GM12872 (cell line): ENCODE data around the gene CELA2A.

Experiments
- TF ChIP-seq, protein P1 (sequence below): IDR thresholded peaks from 3 replicates; pipeline ENCODE4 v1.5.1; 2011; ENCODE audit warnings: low read depth, mild to moderate bottlenecking, low read length, moderate library complexity; ENCODE audit not compliant: insufficient read depth

Gene CELA2A

GRCh38 chr1:15412175-15412800 lies 44.2 kb upstream of the CELA2A start:
- TF ChIP-seq, protein P1, sequence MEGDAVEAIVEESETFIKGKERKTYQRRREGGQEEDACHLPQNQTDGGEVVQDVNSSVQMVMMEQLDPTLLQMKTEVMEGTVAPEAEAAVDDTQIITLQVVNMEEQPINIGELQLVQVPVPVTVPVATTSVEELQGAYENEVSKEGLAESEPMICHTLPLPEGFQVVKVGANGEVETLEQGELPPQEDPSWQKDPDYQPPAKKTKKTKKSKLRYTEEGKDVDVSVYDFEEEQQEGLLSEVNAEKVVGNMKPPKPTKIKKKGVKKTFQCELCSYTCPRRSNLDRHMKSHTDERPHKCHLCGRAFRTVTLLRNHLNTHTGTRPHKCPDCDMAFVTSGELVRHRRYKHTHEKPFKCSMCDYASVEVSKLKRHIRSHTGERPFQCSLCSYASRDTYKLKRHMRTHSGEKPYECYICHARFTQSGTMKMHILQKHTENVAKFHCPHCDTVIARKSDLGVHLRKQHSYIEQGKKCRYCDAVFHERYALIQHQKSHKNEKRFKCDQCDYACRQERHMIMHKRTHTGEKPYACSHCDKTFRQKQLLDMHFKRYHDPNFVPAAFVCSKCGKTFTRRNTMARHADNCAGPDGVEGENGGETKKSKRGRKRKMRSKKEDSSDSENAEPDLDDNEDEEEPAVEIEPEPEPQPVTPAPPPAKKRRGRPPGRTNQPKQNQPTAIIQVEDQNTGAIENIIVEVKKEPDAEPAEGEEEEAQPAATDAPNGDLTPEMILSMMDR: no peak

GRCh38 chr1:15412843-15413242 lies 43.7 kb upstream of the CELA2A start:
- TF ChIP-seq, protein P1: no peak

DNA sequence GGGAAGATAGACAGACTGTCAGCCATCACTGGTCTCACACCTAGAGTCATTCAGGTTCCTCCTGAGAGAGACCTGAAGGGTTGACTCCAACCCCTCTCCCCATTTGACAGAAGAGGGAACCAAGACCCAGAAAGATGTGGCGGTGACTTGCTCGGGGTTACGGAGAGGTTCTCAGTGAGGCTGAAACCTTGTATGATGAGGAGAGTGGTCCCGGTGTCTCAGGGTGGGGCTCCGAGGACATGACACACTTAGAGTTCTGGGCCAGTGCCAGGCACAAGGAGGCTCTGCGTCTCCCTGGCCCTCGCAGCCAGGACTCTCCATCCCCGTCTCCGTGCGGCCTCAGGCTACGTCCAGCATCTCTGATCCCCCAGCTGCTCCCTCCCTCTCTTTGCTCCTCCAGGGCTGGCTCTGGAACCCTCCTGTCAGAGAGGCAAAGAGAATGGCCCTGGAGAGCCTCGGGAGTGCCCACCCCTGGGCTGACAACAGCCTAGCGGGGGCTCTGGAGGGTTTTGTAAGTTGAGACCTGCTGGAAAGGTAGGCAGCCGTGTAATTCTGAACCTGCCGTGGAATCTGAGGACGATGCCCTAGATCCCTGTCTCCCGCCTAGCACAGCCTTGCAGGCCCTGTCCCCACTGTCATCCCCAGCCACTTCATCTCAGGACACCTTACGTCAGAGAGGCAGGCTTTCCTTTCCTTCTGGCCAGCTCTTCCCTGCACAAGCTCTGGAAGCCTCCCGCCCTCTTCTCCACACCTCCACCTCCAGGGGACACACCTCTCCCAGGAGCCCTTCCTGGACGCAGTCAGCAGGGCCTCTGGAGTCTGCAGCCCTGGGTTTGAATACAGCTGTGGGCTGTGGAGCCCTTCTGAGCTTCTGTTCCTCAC lies 42.7 kb upstream of the CELA2A start:
- TF ChIP-seq, protein P1: no peak

DNA sequence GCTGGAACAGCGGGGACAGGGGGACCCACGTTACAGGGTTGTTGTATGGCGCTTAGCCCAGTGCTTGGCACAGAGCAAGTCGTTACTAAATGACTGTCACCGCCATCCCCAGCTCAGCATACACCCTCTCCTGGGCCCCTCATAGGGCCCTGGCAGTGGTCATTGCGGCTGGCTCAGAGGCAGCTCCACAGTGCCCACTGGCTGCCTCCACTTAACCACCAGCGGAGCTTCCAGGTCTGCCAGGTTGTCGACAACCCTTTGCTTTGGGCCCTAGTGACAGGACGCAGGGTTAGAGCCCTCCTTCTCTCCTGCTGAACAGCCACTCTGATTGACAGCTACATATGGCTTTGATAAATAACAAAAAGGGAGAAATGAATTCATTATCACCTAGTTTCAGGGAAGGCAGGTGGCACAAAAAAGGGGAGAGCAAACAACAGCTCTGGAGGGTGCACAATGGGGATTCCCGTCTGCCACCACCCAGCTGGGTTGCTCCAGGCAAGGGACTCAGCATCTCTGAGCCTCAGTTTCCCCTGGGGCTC lies 42.0 kb upstream of the CELA2A start:
- TF ChIP-seq, protein P1: no peak

DNA sequence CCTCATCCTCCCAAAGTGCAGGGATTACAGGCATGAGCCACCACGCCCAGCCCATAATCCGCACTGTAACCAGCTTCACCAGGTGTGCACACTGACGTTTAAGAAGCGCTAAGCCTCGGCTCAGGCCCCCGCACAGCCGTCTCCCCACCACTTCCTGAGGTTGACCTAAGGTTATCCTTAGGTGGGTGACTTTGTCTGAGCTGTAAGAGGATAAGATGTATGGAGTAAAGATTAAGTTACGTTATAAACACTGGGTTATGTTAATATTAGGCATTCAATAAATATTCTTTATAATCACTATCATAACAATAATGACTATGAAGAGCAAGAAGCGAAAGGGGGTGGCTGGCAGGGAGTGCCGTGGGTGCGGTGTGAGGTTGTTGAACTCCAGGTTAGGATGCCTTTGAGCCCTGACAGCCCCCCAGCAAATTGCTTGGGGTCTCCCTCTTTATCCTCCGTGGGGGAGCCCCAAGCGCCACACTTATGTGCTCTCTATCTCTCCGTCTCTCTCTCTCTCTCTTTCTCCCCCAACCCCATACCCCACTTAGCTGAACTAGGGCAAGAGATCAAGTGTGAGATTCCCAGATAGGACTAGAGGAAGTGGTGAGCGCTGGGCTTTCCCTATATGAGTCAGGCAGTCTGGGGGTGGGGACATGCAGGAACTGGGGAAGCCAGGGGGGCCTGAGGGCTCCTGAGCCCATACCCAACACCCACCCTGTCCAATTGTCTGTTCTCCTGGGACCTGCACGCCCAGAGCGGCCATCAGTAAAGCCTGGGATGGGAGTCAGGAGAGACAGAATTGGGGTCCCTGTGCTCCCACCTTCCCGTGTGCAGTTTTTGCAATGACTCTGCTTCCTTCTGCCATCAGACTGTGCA lies 39.2 kb upstream of the CELA2A start:
- TF ChIP-seq, protein P1: no peak

GRCh38 chr1:15418806-15419515 lies 37.6 kb upstream of the CELA2A start:
- TF ChIP-seq, protein P1: no peak
